Stomach (tissue), 9 donors: ENCODE measurements around the gene ABCC9. TPM values are rescaled to one million over a fixed set of nuclear protein-coding genes. Genes with fewer than 3 reads are reported as not detected.
"Not testable (repeated sequence)": the region's sequence is repeated elsewhere in the genome, so short reads cannot be mapped to it uniquely, and the experiment has no call there.

Source experiments
- DNase-seq, 2 donors: peaks; one replicate each; pipeline versions ENCODE4 v3.0.0 to v3.0.0-alpha.2; 2013 to 2019
- H3K27ac ChIP-seq, 5 donors: fragments of 200-600 bp in 4 of 5; sonication (generic) in 4 of 5; one replicate each; pipeline ENCODE4 v1.5.1; 2013 to 2019; ENCODE audit warnings: mild to moderate bottlenecking in 1 of 5, moderate library complexity in 1 of 5
- H3K27me3 ChIP-seq, 3 donors: fragments of 200-600 bp; sonication (generic); one replicate each; pipeline ENCODE4 v1.5.1; 2017 to 2019; ENCODE audit warnings: mixed run types in 1 of 3
- H3K36me3 ChIP-seq, 4 donors: fragments of 200-600 bp; sonication (generic); 1 replicate in 3 of 4; 2 replicates in 1 of 4; pipeline ENCODE4 v1.5.1; 2016 to 2019
- H3K4me1 ChIP-seq, 4 donors: fragments of 200-600 bp; sonication (generic); one replicate each; pipeline ENCODE4 v1.5.1; 2016 to 2019
- H3K4me3 ChIP-seq, 4 donors: fragments of 200-600 bp; sonication (generic) in 3 of 4; one replicate each; pipeline ENCODE4 v1.5.1; 2016 to 2019; ENCODE audit warnings: mild to moderate bottlenecking in 1 of 4
- H3K9me3 ChIP-seq, 4 donors: fragments of 200-600 bp; sonication (generic); one replicate each; pipeline ENCODE4 v1.5.1; 2016 to 2019
- CTCF ChIP-seq, 7 experiments: fragments of 450-650 bp in 4 of 7; fragments of 200-600 bp in 3 of 7; sonication (generic) in 3 of 7; IDR thresholded peaks; one replicate each; pipeline ENCODE4 v1.5.1; 2016 to 2019; ENCODE audit warnings: antibody characterized with exemption in 7 of 7, control low read depth in 2 of 7, mild to moderate bottlenecking in 1 of 7
- EP300 ChIP-seq: sonication (generic); formaldehyde crosslinking; IDR thresholded peaks from one replicate; pipeline ENCODE4 v1.6.1; 2017; ENCODE audit warnings: antibody characterized with exemption
- POLR2A ChIP-seq, 4 donors: fragments of 450-650 bp; IDR thresholded peaks; one replicate each; pipeline ENCODE4 v1.6.1; 2016; ENCODE audit warnings: antibody characterized with exemption in 4 of 4, control low read depth in 2 of 4, mild to moderate bottlenecking in 1 of 4, moderate library complexity in 1 of 4
- POLR2AphosphoS5 ChIP-seq, 3 donors: sonication (generic); formaldehyde crosslinking; IDR thresholded peaks; one replicate each; pipeline ENCODE4 v1.6.1; 2016; ENCODE audit warnings: antibody characterized with exemption in 3 of 3
- WGBS, 5 donors: extraction: QIAGEN DNeasy Blood & Tissue Kit in 3 of 5; methylation state at CpG; one replicate each; pipeline versions ENCODE4 v1.1.5 to v1.1.7; 2013 to 2018; 5-methylcytosine and 5-hydroxymethylcytosine counted together
- intact Hi-C: fragments of 100-400 bp; cut with DNase I; formaldehyde crosslinking; loops from one replicate; pipeline ENCODE4 v1.15.1; 2023; ENCODE audit warnings: low total_unique reads
- polyA plus RNA-seq, 3 donors: library from polyadenylated mRNA; stranded (reverse); fragments of 200-250 nt; gene quantifications; one replicate each; pipeline ENCODE4 v1.2.3, GENCODE V29; 2013
- total RNA-seq, 5 donors: library from RNA; depleted of rRNA; stranded (reverse); fragments of >200 nt; gene quantifications; one replicate each; pipeline versions ENCODE4 v1.1.0 to v1.2.3, GENCODE V29; 2014 to 2016
- donor health status: healthy with polysubstance abuse.
- donor health status: Bipolar disorder and iron deficiency.
- donor health status: healthy.

ABCC9 gene
- total and polyA plus RNA-seq, 8 donors: 1.2 to 60.1 (median 10.4) TPM

GRCh38 chr12:21938879-21939278, 2.3 kb downstream of the ABCC9 start:
- intact Hi-C loops: no loop called here
- Histone ChIP-seq H3K36me3 (peaks cover 0 to 4% (median 0%) of the 10 kb centered on the region in 4 donors), H3K9me3 (peaks cover 0 to 4% (median 0%) of the 10 kb centered on the region in 4 donors), H3K4me1 (peaks cover 0 to 18% (median 8%) of the 10 kb centered on the region in 4 donors), H3K4me3 (peak overlapping the region; percentile 43 to 51 (median 49)), H3K27me3 (peaks cover 0 to 41% (median 23%) of the 10 kb centered on the region in 3 donors), H3K27ac (peak overlapping the region in 2 of 5 donors; percentile 29 to 88)
- WGBS, 5 donors: 55 to 80% (median 79%) methylated on average over 7 of the region's 7 CpGs
- no peak for DNase-seq
- TF ChIP-seq POLR2AphosphoS5 (IDR thresholded peaks at IDR 0.05): no peak

- intact Hi-C loops: no loop called here
- Histone ChIP-seq H3K9me3 (no peaks in the 10 kb centered on the region), H3K36me3 (peaks cover 0 to 28% (median 6%) of the 10 kb centered on the region in 4 donors), H3K27ac (no peak overlapping the region), H3K4me3 (no peak overlapping the region), H3K27me3 (peaks cover 0 to 5% (median 0%) of the 10 kb centered on the region in 3 donors), H3K4me1 (peaks cover 0 to 3% (median 0%) of the 10 kb centered on the region in 4 donors)
- no peak for DNase-seq
- TF ChIP-seq POLR2A (IDR thresholded peaks at IDR 0.05): no peak
- WGBS, 5 donors: 75 to 92% (median 89%) methylated on average over 1 of the region's 1 CpG
These were observed 7.1 kb downstream of the ABCC9 start for GRCh38 chr12:21934173-21934572.

DNA sequence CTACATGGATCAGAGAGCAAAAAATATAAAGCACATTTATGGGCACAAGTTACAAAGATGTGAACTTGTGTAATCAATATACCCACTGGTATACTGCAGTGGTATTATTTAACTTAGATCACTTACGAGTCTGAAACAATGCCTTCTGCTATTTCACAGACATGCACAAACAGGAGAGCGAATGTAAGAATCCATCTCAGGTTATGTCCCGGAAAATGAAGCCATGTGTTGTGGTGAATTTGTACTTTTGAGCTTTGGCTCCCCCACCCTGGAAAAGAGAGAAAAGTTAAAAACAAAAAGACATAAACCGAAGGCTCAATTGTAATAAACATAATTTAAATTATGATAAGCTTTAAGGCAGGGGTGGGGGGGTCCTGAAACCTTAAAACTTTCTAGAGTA, 7.6 kb downstream of the ABCC9 start:
- no peak for DNase-seq
- Histone ChIP-seq H3K9me3 (no peaks in the 10 kb centered on the region), H3K27ac (no peak overlapping the region), H3K4me3 (no peak overlapping the region), H3K4me1 (no peaks in the 10 kb centered on the region), H3K36me3 (peaks cover 0 to 28% (median 6%) of the 10 kb centered on the region in 4 donors), H3K27me3 (no peaks in the 10 kb centered on the region)
- intact Hi-C loops: no loop called here
- TF ChIP-seq CTCF (IDR thresholded peaks at IDR 0.05): no peak
- no peak for TF ChIP-seq POLR2A (IDR thresholded peaks at IDR 0.05)
- no peak for TF ChIP-seq POLR2AphosphoS5 (IDR thresholded peaks at IDR 0.05)
- TF ChIP-seq EP300: no peak
- 76 to 86% (median 79%) methylated on average over 4 of the region's 4 CpGs for WGBS, 5 donors

- H3K36me3 ChIP-seq: peaks cover 0 to 42% (median 6%) of the 10 kb centered on the region in 4 donors
- H3K27me3 ChIP-seq, H3K4me3 ChIP-seq, H3K4me1 ChIP-seq, H3K27ac ChIP-seq, DNase-seq, H3K9me3 ChIP-seq, intact Hi-C loops: not testable (repeated sequence)
- 88 to 94% (median 89%) methylated on average over 1 of the region's 1 CpG for WGBS, 5 donors
These were observed 11.3 kb downstream of the ABCC9 start for GRCh38 chr12:21929972-21930371.

DNA sequence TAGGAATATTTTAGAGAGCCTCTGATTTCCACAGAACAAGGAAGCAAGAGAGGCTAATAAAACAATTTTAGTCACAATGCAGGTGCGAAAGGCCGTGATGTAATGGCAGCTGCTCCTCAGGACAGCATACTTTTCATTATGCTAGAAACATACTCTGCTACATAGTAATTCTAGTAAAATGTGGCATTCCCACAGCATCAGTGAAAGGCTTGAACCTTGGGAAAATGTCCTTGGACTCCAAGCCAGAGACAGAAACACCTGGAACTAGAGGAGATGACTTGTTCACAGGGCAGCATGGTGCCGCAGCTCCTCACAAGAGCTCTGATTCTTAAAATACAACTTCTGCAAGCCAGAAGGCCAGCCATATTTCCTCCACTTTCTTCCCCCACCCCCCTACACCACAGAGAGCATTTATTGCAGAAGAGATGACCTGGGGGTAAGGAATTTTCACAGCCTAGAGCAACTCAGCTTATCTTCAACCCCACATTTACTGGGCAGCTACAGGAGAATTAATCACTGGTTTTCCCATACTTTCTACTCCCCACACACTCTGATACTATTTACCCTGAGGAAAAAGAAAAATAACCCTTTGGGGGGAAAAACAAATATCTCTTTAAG, 15.8 kb downstream of the ABCC9 start:
- intact Hi-C loops: no loop called here
- Histone ChIP-seq H3K27ac (no peak overlapping the region), H3K9me3 (no peaks in the 10 kb centered on the region), H3K36me3 (peaks cover 0 to 35% (median 0%) of the 10 kb centered on the region in 4 donors), H3K4me3 (no peak overlapping the region), H3K4me1 (no peaks in the 10 kb centered on the region), H3K27me3 (no peaks in the 10 kb centered on the region)
- WGBS, 5 donors: 84 to 97% (median 93%) methylated on average over 3 of the region's 3 CpGs
- TF ChIP-seq POLR2A (IDR thresholded peaks at IDR 0.05) (no peak), POLR2AphosphoS5 (IDR thresholded peaks at IDR 0.05) (no peak), CTCF (IDR thresholded peaks at IDR 0.05) (no peak), EP300 (no peak)
- no peak for DNase-seq

DNA sequence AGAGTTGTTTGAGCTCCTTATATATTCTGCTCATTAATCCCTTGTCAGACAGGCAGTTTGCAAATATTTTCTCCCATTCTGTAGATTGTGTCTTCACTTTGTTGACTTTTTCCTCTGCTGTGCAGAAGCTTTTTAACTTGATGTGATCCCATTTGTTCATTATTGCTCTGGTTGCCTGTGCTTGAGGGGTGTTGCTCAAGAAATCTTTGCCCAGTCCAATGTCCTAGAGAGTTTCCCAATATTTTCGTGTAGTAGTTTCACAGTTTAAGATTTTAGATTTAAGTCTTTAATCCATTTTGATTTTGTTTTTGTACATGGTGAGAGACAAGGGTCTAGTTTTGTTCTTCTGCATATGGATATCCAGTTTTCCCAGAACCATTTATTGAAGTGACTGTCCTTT, 19.8 kb downstream of the ABCC9 start:
- no peaks in the 10 kb centered on the region for H3K9me3 ChIP-seq
- intact Hi-C loops: no loop called here
- TF ChIP-seq CTCF (IDR thresholded peaks at IDR 0.05): no peak
- no peak for TF ChIP-seq EP300
- TF ChIP-seq POLR2AphosphoS5 (IDR thresholded peaks at IDR 0.05): no peak
- no peak for TF ChIP-seq POLR2A (IDR thresholded peaks at IDR 0.05)
- peaks cover 0 to 27% (median 0%) of the 10 kb centered on the region in 4 donors for H3K36me3 ChIP-seq
- H3K4me1 ChIP-seq: no peaks in the 10 kb centered on the region
- H3K4me3 ChIP-seq: no peak overlapping the region
- no peak overlapping the region for H3K27ac ChIP-seq
- H3K27me3 ChIP-seq: no peaks in the 10 kb centered on the region
- 62 to 81% (median 78%) methylated on average over 1 of the region's 1 CpG for WGBS, 5 donors
- DNase-seq: no peak
